Effector memory CD4-positive, alpha-beta T cell (primary cell): Measurements from ENCODE around the gene FAM76B.

Source experiments
- DNase-seq, 3 donors: peaks; one replicate each; pipeline ENCODE4 v3.0.0-alpha.2; 2020
- H3K27ac ChIP-seq: 2 replicates; pipeline ENCODE4 v1.7.0; 2013; ENCODE audit warnings: mild to moderate bottlenecking, low read length, moderate library complexity; ENCODE audit not compliant: insufficient read depth, poor library complexity, severe bottlenecking
- H3K27me3 ChIP-seq: replicated peaks from 2 replicates; pipeline ENCODE4 v1.7.0; 2013; ENCODE audit warnings: mild to moderate bottlenecking, low read length; ENCODE audit not compliant: insufficient read depth, control insufficient read depth, poor library complexity, severe bottlenecking
- H3K36me3 ChIP-seq: 2 replicates; pipeline ENCODE4 v1.7.0; 2013; ENCODE audit warnings: mild to moderate bottlenecking, low read length, moderate library complexity; ENCODE audit not compliant: control insufficient read depth, insufficient read depth
- H3K4me1 ChIP-seq: 2 replicates; pipeline ENCODE4 v1.7.0; 2013; ENCODE audit warnings: low read length, mild to moderate bottlenecking; ENCODE audit not compliant: control insufficient read depth, insufficient read depth, poor library complexity, severe bottlenecking
- H3K4me3 ChIP-seq: 2 replicates; pipeline ENCODE4 v1.7.0; 2013; ENCODE audit warnings: low read length, low read depth, mild to moderate bottlenecking; ENCODE audit not compliant: insufficient read depth, poor library complexity, severe bottlenecking
- H3K9me3 ChIP-seq: 2 replicates; pipeline ENCODE4 v1.7.0; 2013; ENCODE audit warnings: mild to moderate bottlenecking, low read length, moderate library complexity; ENCODE audit not compliant: control insufficient read depth

Gene FAM76B

GRCh38 chr11:95736809-95737208, 52.8 kb downstream of the FAM76B start:
- H3K27ac ChIP-seq = no peak overlapping the region
- H3K27me3 ChIP-seq = no peaks in the 10 kb centered on the region
- no peaks in the 10 kb centered on the region for H3K9me3 ChIP-seq
- DNase-seq = no peak
- no peaks in the 10 kb centered on the region for H3K36me3 ChIP-seq
- peaks cover 5% of the 10 kb centered on the region for H3K4me1 ChIP-seq
- H3K4me3 ChIP-seq = no peak overlapping the region

GRCh38 chr11:95736355-95736754, 53.2 kb downstream of the FAM76B start:
- peaks cover 5% of the 10 kb centered on the region for H3K4me1 ChIP-seq
- no peak for DNase-seq
- no peaks in the 10 kb centered on the region for H3K9me3 ChIP-seq
- no peaks in the 10 kb centered on the region for H3K27me3 ChIP-seq
- no peak overlapping the region for H3K27ac ChIP-seq
- no peaks in the 10 kb centered on the region for H3K36me3 ChIP-seq
- H3K4me3 ChIP-seq = no peak overlapping the region

DNA sequence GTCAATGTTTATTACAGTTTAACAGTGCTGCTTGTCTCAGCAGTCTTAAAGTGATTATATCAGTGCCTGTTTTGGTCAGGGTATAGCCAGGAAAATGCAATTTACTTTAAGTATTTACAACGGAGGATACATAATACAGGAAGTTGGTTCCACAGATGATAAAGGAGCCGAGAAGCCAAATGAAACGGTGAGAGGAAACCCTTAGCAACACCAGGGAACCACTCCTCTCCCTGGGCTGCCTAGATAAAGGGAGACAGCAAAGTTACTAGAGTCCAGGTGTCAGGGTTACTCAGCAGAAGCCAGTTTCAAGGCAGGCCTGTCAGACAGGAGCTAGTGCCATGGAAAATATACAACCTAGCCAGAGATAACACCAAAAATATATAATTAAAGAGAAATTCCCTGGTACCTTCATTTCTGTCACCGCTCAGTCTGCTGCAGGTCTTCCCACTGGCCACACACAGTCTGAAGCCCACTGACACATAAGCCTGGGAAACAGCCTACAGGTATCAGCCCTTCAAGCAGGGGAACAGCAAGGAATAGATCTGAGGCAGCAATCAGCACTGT, 55.5 kb downstream of the FAM76B start:
- H3K9me3 ChIP-seq = no peaks in the 10 kb centered on the region
- H3K4me1 ChIP-seq = peaks cover 5% of the 10 kb centered on the region
- DNase-seq = no peak
- H3K4me3 ChIP-seq = no peak overlapping the region
- H3K27ac ChIP-seq = no peak overlapping the region
- no peaks in the 10 kb centered on the region for H3K36me3 ChIP-seq
- H3K27me3 ChIP-seq = no peaks in the 10 kb centered on the region

DNA sequence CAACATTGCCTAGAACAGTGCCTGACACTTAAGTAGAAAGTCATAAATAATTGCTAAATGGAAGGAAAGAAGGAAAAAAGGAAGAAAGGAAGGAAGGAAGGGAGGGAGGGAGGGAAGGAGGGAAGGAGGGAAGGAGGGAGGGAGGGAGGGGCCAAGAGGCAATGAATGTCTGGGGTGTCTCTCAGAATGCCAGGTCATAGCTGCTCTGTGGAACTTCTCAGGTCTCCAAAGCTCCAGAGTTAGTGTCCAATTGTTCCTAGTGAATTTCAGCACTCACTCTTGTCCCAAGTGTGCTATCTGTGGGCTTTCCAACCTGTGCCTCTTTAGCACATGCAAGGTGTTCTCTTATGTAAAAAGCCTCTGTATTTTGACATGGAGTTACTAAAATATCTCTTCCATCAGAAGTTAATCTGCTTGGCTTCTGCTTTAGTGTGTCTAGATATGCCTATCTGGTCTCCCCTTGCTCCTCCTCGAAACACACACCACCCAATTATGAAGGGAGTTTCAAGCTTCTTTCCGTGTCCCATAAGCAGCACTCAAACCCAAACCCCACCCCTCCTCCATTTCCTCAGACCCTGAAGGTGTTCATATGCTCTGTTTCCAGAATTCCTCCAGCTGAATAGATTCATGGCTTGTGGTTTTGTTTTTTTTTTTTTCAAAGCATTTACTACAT, 56.5 kb downstream of the FAM76B start:
- peaks cover 5% of the 10 kb centered on the region for H3K4me1 ChIP-seq
- no peak for DNase-seq
- no peaks in the 10 kb centered on the region for H3K36me3 ChIP-seq
- H3K4me3 ChIP-seq = no peak overlapping the region
- no peaks in the 10 kb centered on the region for H3K9me3 ChIP-seq
- no peak overlapping the region for H3K27ac ChIP-seq
- no peaks in the 10 kb centered on the region for H3K27me3 ChIP-seq

GRCh38 chr11:95729462-95729861, 60.1 kb downstream of the FAM76B start:
- H3K4me3 ChIP-seq = no peak overlapping the region
- H3K4me1 ChIP-seq = peaks cover 5% of the 10 kb centered on the region
- no peaks in the 10 kb centered on the region for H3K27me3 ChIP-seq
- H3K36me3 ChIP-seq = no peaks in the 10 kb centered on the region
- H3K27ac ChIP-seq = no peak overlapping the region
- no peak for DNase-seq
- H3K9me3 ChIP-seq = no peaks in the 10 kb centered on the region

DNA sequence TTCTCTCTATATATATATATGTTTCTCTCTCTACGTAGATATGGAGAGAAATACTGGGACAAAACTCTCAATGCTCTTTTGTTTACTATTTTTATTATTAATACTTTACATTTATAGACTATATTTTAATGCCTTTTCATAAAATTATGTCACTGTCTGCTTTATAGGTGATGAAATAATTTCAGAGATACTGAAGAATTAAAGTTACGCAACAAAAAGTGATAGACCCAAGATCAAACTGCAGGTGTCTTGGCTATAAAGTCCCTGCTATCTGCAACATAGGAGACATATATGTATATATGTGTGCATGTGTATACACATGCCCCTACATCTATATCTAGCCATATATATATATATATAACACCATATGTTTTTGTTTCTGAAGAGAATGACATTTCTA, 60.8 kb downstream of the FAM76B start:
- Histone ChIP-seq H3K27me3 (no peaks in the 10 kb centered on the region), H3K36me3 (no peaks in the 10 kb centered on the region)

GRCh38 chr11:95728094-95728493, 61.5 kb downstream of the FAM76B start:
- Histone ChIP-seq H3K4me3 (no peak overlapping the region), H3K27ac (no peak overlapping the region), H3K27me3 (no peaks in the 10 kb centered on the region), H3K9me3 (no peaks in the 10 kb centered on the region), H3K4me1 (no peaks in the 10 kb centered on the region), H3K36me3 (no peaks in the 10 kb centered on the region)
- no peak for DNase-seq

More for the DNA sequence above, 60.8 kb downstream of the FAM76B start:
- H3K27ac ChIP-seq = no peak overlapping the region
- no peaks in the 10 kb centered on the region for H3K9me3 ChIP-seq
- no peaks in the 10 kb centered on the region for H3K4me1 ChIP-seq
- DNase-seq = no peak
- no peak overlapping the region for H3K4me3 ChIP-seq

DNA sequence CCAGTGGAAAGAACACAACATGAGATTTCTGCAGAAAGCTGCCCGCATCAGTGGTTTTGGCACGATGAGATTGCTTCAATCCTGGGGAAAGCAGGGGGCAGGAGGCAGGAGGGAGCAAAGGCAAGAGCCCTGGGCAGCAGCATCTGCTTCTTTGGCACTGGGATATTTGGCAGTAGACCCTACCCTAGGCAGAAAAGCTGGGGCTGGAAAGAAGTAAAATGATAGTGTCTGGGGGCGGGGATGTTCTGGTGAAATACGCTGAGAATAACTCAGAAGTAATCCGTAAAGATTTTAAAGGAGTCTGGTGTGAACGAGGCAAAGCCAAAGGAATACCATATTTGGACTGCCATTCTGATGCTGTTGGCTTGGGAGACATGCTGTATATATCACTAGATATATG, 62.0 kb downstream of the FAM76B start:
- DNase-seq = no peak
- Histone ChIP-seq H3K9me3 (no peaks in the 10 kb centered on the region), H3K4me3 (no peak overlapping the region), H3K36me3 (no peaks in the 10 kb centered on the region), H3K27ac (no peak overlapping the region), H3K4me1 (no peaks in the 10 kb centered on the region), H3K27me3 (no peaks in the 10 kb centered on the region)

DNA sequence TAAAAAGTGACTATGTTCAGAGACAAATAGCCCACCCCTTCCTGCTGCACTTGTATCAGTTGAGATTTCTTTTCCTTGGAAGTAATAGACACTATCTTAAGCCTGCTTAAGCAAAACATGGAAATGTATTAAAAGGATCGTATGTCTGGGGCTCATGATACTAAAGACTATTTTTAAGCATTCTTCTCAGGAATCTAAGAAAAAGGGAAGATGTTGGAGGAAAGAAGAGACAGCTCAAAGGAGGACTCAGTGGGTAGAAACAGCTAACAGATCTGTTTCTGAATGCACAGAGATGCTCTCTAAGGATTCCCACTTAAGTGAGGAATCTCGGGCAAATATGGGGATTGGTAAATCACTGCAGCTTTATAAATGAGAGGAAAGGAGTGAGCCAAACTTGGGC, 62.5 kb downstream of the FAM76B start:
- no peak overlapping the region for H3K27ac ChIP-seq
- no peak for DNase-seq
- no peaks in the 10 kb centered on the region for H3K9me3 ChIP-seq
- H3K27me3 ChIP-seq = no peaks in the 10 kb centered on the region
- H3K4me1 ChIP-seq = no peaks in the 10 kb centered on the region
- no peak overlapping the region for H3K4me3 ChIP-seq
- no peaks in the 10 kb centered on the region for H3K36me3 ChIP-seq

DNA sequence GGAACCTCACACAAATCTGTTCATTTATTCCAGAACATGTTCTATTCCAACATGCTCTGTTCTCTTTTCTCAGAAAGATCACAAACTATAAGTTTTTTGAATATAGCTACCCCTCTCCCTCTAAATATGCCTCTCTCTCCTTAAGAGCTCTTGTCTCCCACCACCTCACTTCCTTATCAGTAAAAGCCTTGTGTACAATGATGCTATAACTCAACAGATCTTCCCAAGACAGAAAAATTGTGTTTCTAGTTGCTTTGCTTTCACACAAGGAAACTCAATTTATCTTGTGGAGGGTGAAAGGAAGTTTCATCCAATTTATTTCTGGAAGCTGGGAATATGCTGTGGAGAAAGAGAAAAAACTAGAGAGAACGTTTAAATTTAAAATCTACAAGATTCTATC, 64.4 kb downstream of the FAM76B start:
- Histone ChIP-seq H3K9me3 (no peaks in the 10 kb centered on the region), H3K27me3 (no peaks in the 10 kb centered on the region), H3K36me3 (no peaks in the 10 kb centered on the region), H3K4me3 (no peak overlapping the region), H3K4me1 (peaks cover 8% of the 10 kb centered on the region), H3K27ac (no peak overlapping the region)
- no peak for DNase-seq
